ENCODE data around the gene VAMP5.
"Not testable (repeated sequence)": the region's sequence is repeated elsewhere in the genome, so short reads cannot be mapped to it uniquely, and the experiment has no call there.

The VAMP5 gene

DNA sequence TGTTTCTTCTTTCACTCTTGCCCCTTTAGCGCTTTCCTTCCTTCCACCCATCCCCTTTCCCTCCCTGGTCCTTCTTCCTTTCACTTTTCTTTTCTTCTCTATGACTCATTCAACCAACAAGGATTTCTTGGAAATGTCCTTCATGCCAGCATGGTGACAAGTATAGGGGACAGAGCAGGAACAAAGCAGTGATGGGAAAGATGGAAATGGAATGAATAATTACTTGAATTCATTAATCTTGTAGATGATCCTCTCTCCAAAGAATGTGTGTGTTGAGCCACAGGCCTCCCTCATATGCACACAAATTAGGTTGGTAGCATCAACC, 1.5 kb downstream of the VAMP5 start:
- TF ChIP-seq, protein P1, sequence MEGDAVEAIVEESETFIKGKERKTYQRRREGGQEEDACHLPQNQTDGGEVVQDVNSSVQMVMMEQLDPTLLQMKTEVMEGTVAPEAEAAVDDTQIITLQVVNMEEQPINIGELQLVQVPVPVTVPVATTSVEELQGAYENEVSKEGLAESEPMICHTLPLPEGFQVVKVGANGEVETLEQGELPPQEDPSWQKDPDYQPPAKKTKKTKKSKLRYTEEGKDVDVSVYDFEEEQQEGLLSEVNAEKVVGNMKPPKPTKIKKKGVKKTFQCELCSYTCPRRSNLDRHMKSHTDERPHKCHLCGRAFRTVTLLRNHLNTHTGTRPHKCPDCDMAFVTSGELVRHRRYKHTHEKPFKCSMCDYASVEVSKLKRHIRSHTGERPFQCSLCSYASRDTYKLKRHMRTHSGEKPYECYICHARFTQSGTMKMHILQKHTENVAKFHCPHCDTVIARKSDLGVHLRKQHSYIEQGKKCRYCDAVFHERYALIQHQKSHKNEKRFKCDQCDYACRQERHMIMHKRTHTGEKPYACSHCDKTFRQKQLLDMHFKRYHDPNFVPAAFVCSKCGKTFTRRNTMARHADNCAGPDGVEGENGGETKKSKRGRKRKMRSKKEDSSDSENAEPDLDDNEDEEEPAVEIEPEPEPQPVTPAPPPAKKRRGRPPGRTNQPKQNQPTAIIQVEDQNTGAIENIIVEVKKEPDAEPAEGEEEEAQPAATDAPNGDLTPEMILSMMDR (IDR thresholded peaks at IDR 0.05; ENCODE audit: low read depth, low read length), result no peak
- H3K4me3 ChIP-seq (ENCODE audit: low read depth, low read length), result no peak overlapping the region

DNA sequence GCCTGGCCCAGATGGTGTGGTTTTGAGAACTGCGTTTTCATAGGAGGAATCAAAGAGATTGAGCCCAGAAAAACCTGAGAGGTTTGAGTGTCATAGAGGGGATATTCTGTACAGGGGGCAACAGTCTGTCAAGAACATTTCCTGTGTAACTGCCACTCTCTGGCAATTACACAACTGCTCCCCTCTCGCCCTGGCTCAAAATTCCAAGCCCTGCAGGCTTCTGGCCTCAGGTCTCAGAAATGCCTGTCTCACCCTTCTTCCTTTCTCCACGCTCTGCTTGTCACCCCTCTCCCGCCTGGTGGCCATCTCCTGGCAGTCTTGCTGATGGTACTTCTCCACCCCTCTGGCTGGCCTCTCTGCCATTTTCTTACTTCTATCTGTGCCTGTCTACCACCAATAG, 4.0 kb downstream of the VAMP5 start:
- H3K4me3 ChIP-seq (ENCODE audit: low read depth, low read length), result no peak overlapping the region
- TF ChIP-seq, protein P1 (IDR thresholded peaks at IDR 0.05; ENCODE audit: low read depth, low read length), result no peak

DNA sequence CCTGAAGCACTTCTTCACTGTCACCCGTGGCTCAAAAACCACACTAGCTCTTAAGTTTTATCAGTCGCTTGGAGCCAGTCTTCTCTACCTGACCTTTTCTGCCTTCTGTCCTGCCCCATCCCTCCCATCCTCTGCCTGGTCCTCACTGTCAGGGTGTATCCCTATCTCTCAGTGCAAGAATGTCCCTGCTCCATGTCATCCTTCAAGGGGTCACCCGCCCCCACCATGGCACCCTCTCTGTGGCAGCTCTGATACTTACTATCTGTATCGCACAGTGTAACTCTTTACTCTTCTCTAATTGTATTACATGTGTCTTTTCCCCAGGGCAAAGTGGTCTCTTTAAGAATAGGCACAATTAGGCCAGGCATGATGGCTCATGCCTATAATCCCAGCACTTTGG, 4.4 kb downstream of the VAMP5 start:
- TF ChIP-seq, protein P1 (IDR thresholded peaks at IDR 0.05; ENCODE audit: low read depth, low read length), result no peak
- no peak overlapping the region for H3K4me3 ChIP-seq (ENCODE audit: low read depth, low read length)

DNA sequence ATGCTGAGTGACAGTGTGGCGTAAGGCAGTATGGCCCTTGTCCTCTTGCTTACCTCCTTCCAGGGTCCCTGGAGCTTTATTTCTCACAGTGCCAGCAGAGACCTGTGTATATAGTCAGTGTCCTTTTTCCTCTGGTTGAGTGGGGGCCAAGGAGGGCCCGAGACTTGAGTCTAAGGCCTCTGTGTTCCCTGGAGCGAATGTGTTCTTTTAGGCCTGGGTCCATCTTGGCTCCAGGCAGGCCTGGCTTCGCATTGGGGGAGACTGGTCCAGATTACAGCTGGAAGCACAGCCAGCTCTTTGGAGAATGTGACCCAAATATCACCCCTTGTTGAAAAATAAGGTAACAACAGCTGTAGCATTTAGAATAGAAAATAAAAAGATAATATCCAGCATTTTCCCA, 5.0 kb downstream of the VAMP5 start:
- TF ChIP-seq, protein P1 (IDR thresholded peaks at IDR 0.05; ENCODE audit: low read depth, low read length), result no peak

DNA sequence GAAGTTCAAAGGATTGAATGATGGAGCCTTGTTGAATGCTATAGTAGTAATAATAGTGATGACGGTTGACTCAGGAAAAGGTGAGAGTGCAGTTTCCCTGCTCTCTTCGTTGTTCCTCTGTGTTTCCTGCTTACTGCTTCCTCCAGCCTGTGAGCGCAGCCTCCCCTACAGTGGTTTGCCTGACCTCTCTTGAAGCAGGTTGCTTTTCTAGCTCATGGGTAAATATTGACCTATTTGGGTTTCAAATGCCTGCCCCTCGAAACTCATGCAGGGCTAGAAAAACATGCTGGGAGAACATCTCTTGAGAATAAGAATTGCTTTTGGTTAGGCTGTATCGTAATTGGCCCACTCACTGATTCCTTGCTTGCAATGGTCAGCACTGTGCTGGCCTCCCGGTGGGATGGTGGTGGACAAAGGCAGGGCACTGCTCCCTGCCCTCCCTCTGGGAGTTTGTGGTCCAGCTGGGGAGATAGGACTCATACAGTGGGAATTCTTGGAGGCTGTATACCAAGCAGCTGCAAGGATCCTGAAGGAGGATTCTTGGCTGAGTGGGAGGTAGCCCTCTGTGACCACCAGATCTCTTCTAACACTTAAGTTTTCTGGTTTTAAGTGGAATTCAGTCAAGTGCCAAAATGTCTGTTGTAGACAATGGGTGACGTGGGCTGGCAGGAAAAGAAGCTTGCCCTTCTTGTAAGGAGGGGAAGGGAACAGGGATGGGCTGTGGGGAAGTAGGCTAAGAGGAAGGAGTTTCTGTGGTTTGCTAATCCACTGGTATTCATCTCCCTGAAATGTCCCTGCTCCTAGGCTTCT, 6.0 kb downstream of the VAMP5 start:
- no peak overlapping the region for H3K4me3 ChIP-seq (ENCODE audit: low read depth, low read length)

More for the DNA sequence above, 5.0 kb downstream of the VAMP5 start:
- H3K4me3 ChIP-seq (ENCODE audit: low read depth, low read length), result no peak overlapping the region

DNA sequence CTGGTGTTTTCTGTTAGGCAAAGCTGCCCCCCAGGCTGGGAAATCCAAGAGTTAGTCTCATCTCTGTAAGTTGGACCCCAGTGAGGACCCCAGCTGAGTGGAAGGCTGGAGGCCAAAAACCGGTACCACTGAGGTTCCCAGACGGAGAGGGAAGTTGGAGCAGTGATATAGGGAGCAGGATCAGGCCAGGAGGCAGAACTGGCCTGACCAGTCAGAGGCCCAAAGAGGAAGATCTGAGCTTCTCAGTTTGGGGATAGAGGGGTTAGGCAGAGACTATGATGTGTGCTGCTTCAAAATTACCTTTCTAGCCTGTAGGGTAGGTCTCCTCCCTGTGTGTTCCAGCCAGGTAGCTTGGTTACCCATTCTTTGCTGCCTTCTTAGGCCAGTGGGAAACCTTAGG, 6.7 kb downstream of the VAMP5 start:
- no peak overlapping the region for H3K4me3 ChIP-seq (ENCODE audit: low read depth, low read length)
- TF ChIP-seq, protein P1 (IDR thresholded peaks at IDR 0.05; ENCODE audit: low read depth, low read length), result no peak

More for the DNA sequence above, 6.0 kb downstream of the VAMP5 start:
- TF ChIP-seq, protein P1 (IDR thresholded peaks at IDR 0.05; ENCODE audit: low read depth, low read length), result no peak

DNA sequence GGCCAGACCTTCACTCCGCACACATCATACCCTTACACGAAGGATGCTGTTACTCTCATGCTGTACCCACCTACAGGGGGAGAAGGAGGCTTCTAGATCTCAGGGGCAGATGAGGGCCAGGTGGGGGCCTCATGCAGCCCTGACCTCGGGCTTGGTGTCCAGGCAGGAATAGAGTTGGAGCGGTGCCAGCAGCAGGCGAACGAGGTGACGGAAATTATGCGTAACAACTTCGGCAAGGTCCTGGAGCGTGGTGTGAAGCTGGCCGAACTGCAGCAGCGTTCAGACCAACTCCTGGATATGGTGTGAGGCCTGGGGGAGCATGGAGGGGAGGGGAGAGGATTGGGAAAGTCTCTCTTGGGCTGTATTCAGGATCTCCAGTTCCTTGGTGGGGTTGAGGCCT, 7.3 kb downstream of the VAMP5 start:
- TF ChIP-seq, protein P1 (IDR thresholded peaks at IDR 0.05; ENCODE audit: low read depth, low read length), result no peak
- no peak overlapping the region for H3K4me3 ChIP-seq (ENCODE audit: low read depth, low read length)

DNA sequence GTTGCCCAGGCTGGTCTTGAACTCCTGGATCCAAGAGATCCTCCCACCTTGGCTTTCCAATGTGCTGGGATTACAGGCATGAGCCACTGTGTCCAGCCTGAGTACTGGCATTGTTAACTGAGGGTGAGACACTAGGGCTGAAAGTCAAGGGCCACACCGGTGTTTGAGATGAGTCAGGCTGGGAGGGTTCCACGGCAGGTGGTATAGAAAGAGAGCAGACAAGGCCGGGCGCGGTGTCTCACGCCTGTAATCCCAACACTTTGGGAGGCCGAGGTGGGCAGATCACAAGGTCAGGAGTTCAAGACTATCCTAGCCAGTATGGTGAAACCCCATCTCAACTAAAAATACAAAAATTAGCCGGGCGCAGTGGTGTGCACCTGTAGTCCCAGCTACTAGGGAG, 8.1 kb downstream of the VAMP5 start:
- not testable (repeated sequence) for H3K4me3 ChIP-seq (ENCODE audit: low read depth, low read length)
